IMR-90 (cell line): ENCODE results near the gene NRARP. TPM values are rescaled to one million over a fixed set of nuclear protein-coding genes. Genes with fewer than 3 reads are reported as not detected.

Source experiments
- ATAC-seq: fragments of 200-7000 bp; cut with Tn5 transposase; 2 replicates; pipeline ENCODE4 v1.9.1; 2020; ENCODE audit warnings: low read depth, mild to moderate bottlenecking, moderate library complexity
- BruUV-seq: library from RNA; stranded (reverse); fragments of 400-500 nt; replicated peaks from 2 replicates; lab custom pipeline; 2021; lab: Mats Ljungman, UMichigan
- CTCF ChIA-PET: fragments of 300-600 bp; formaldehyde crosslinking; extraction: SDS; loops from one replicate; lab custom pipeline; 2021; ENCODE audit warnings: antibody characterized with exemption; lab: Yijun Ruan, JAX
- POLR2A ChIA-PET: fragments of 300-600 bp; sonication (Branson Sonifier 250); formaldehyde crosslinking; loops from one replicate; lab custom pipeline; 2022; ENCODE audit warnings: antibody characterized with exemption; ENCODE audit not compliant: unreplicated experiment; lab: Charles Lee
- DNase-seq: peaks from one replicate; pipeline ENCODE4 v3.0.0; 2013
- H2AFZ ChIP-seq: replicated peaks from 2 replicates; pipeline ENCODE3; 2013; ENCODE audit warnings: low read length, mild to moderate bottlenecking; ENCODE audit not compliant: poor library complexity
- H2AK5ac ChIP-seq: 2 replicates; pipeline ENCODE4 v1.6.1; 2013; ENCODE audit warnings: low read depth, low read length, inconsistent platforms
- H2AK9ac ChIP-seq: replicated peaks from 2 replicates; pipeline ENCODE3; 2013; ENCODE audit warnings: mild to moderate bottlenecking, low read depth, low read length, moderate library complexity; ENCODE audit not compliant: poor library complexity
- H2BK120ac ChIP-seq: 2 replicates; pipeline ENCODE4 v1.6.1; 2013; ENCODE audit warnings: low read depth, low read length, inconsistent platforms
- H2BK15ac ChIP-seq: 3 replicates; pipeline ENCODE4 v1.6.1; 2013; ENCODE audit warnings: low read depth, low read length, inconsistent platforms
- H2BK20ac ChIP-seq: 2 replicates; pipeline ENCODE4 v1.6.1; 2013; ENCODE audit warnings: low read depth, mild to moderate bottlenecking, inconsistent platforms, low read length, moderate library complexity
- H2BK5ac ChIP-seq: 2 replicates; pipeline ENCODE4 v1.6.1; 2013; ENCODE audit warnings: mild to moderate bottlenecking, low read depth, low read length, inconsistent platforms; ENCODE audit not compliant: poor library complexity, severe bottlenecking
- H3K14ac ChIP-seq: replicated peaks from 2 replicates; pipeline ENCODE4 v1.6.1; 2013; ENCODE audit warnings: low read depth, low read length, inconsistent platforms
- H3K18ac ChIP-seq: 2 replicates; pipeline ENCODE4 v1.6.1; 2013; ENCODE audit warnings: low read depth, low read length, control low read depth
- H3K23ac ChIP-seq: 2 replicates; pipeline ENCODE4 v1.6.1; 2013; ENCODE audit warnings: low read depth, low read length, inconsistent platforms
- H3K27ac ChIP-seq: 2 replicates; pipeline ENCODE4 v1.5.1; 2013; ENCODE audit warnings: mild to moderate bottlenecking, control low read depth, low read length; ENCODE audit not compliant: insufficient read depth
- H3K27me3 ChIP-seq: 2 replicates; pipeline ENCODE4 v1.6.1; 2013; ENCODE audit warnings: low read length; ENCODE audit not compliant: control insufficient read depth, insufficient read depth
- H3K36me3 ChIP-seq: 2 replicates; pipeline ENCODE4 v1.6.1; 2013; ENCODE audit warnings: low read length, mixed read lengths; ENCODE audit not compliant: control insufficient read depth, insufficient read depth
- H3K4ac ChIP-seq: 2 replicates; pipeline ENCODE4 v1.6.1; 2013; ENCODE audit warnings: low read depth, low read length, inconsistent platforms
- H3K4me1 ChIP-seq: 2 replicates; pipeline ENCODE4 v1.6.1; 2013; ENCODE audit warnings: low read length, mixed read lengths; ENCODE audit not compliant: control insufficient read depth, insufficient read depth
- H3K4me2 ChIP-seq: 2 replicates; pipeline ENCODE4 v1.6.1; 2013; ENCODE audit warnings: low read depth, mild to moderate bottlenecking, control low read depth, low read length, moderate library complexity
- H3K4me3 ChIP-seq: 2 replicates; pipeline ENCODE4 v1.5.1; 2013; ENCODE audit warnings: low read depth, mild to moderate bottlenecking, control low read depth, low read length, moderate library complexity; ENCODE audit not compliant: insufficient read depth
- H3K56ac ChIP-seq: 2 replicates; pipeline ENCODE4 v1.6.1; 2013; ENCODE audit warnings: low read length, inconsistent platforms; ENCODE audit not compliant: insufficient read depth; ENCODE audit errors: extremely low read depth
- H3K79me1 ChIP-seq, 2 experiments: 2 replicates each; pipeline ENCODE4 v1.6.1; 2013; ENCODE audit warnings: low read length in 2 of 2, inconsistent platforms in 1 of 2, low read depth in 1 of 2
- H3K9ac ChIP-seq: 2 replicates; pipeline ENCODE4 v1.6.1; 2013; ENCODE audit warnings: low read depth, low read length, control low read depth
- H3K9me1 ChIP-seq: 2 replicates; pipeline ENCODE4 v1.6.1; 2013; ENCODE audit warnings: low read length, inconsistent platforms; ENCODE audit not compliant: insufficient read depth
- H3K9me3 ChIP-seq: 2 replicates; pipeline ENCODE4 v1.6.1; 2013; ENCODE audit warnings: low read length; ENCODE audit not compliant: control insufficient read depth, insufficient read depth
- H4K20me1 ChIP-seq: 2 replicates; pipeline ENCODE4 v1.6.1; 2013; ENCODE audit warnings: low read length, inconsistent platforms; ENCODE audit not compliant: insufficient read depth
- H4K5ac ChIP-seq: 2 replicates; pipeline ENCODE4 v1.6.1; 2013; ENCODE audit warnings: mild to moderate bottlenecking, low read depth, low read length, control low read depth
- H4K8ac ChIP-seq, 2 experiments: 2 replicates each; pipeline ENCODE4 v1.6.1; 2013; ENCODE audit warnings: low read depth in 2 of 2, low read length in 2 of 2, control low read depth in 1 of 2, inconsistent platforms in 1 of 2
- H4K91ac ChIP-seq: 2 replicates; pipeline ENCODE4 v1.6.1; 2013; ENCODE audit warnings: low read depth, low read length, inconsistent platforms; ENCODE audit not compliant: insufficient read depth
- CEBPB ChIP-seq: IDR thresholded peaks from 2 replicates; pipeline ENCODE4 v1.6.1; 2012; ENCODE audit warnings: low read depth, low read length, improper control_type of control experiment
- FOS ChIP-seq: fragments of 150-350 bp; IDR thresholded peaks from 2 replicates; pipeline ENCODE4 v1.6.1; 2016; ENCODE audit warnings: low read depth, low read length
- MAZ ChIP-seq: IDR thresholded peaks from 2 replicates; pipeline ENCODE4 v1.6.1; 2012; ENCODE audit warnings: low read depth, mild to moderate bottlenecking, low read length, improper control_type of control experiment, moderate library complexity, borderline replicate concordance
- RCOR1 ChIP-seq: IDR thresholded peaks from 2 replicates; pipeline ENCODE4 v1.6.1; 2012; ENCODE audit warnings: mild to moderate bottlenecking, low read length, improper control_type of control experiment; ENCODE audit not compliant: insufficient replicate concordance
- USF2 ChIP-seq: fragments of 150-350 bp; IDR thresholded peaks from 2 replicates; pipeline ENCODE4 v1.6.1; 2017; ENCODE audit warnings: mild to moderate bottlenecking, antibody characterized with exemption, low read length, low read depth
- WGBS, 2 experiments: methylation state at CpG; one replicate each; pipeline versions ENCODE4 v1.1.5 to v1.1.7; 2013; ENCODE audit warnings: missing lambda C conversion rate in 2 of 2; ENCODE audit not compliant: insufficient read length in 1 of 2; ENCODE audit errors: extremely low coverage in 2 of 2; 5-methylcytosine and 5-hydroxymethylcytosine counted together
- dilution Hi-C: fragments of 300-500 bp; cut with HindIII; formaldehyde crosslinking; loops from one replicate; pipeline ENCODE4 v1.14.3; 2018; ENCODE audit warnings: low sequenced_read_pairs; ENCODE audit not compliant: unreplicated experiment
- in situ Hi-C: fragments of 300-500 bp; cut with MboI; formaldehyde crosslinking; loops from 3 replicates; pipeline ENCODE4 v1.14.3; 2019; ENCODE audit warnings: low sequenced_read_pairs, inconsistent platforms, mixed read lengths
- intact Hi-C: fragments of 100-400 bp; cut with micrococcal nuclease; formaldehyde crosslinking; loops from 2 replicates; pipeline ENCODE4 v1.10.0; 2022
- polyA plus RNA-seq, 3 experiments: library from polyadenylated mRNA; depleted of rRNA; stranded (reverse); fragments of >200 nt; gene quantifications; 2 replicates each; pipeline ENCODE4 v1.2.3, GENCODE V29; 2012; ENCODE audit warnings: low replicate concordance in 1 of 3
- total RNA-seq: library from RNA; depleted of rRNA; stranded (reverse); fragments of >200 nt; gene quantifications from 2 replicates; pipeline ENCODE4 v1.2.3, GENCODE V29; 2012

Gene NRARP
- total and polyA plus RNA-seq, 2 of the 4 experiments (the other 2 are of a cell fraction): 0.15 TPM; not detected in 1

GRCh38 chr9:137331929-137332328 is 29.9 kb upstream of the NRARP start:
- Histone ChIP-seq H3K4ac (no peak overlapping the region), H3K4me2 (no peak overlapping the region), H3K79me1 (no peaks in the 10 kb centered on the region), H3K27ac (no peak overlapping the region), H3K9me1 (no peaks in the 10 kb centered on the region), H3K36me3 (no peaks in the 10 kb centered on the region), H3K23ac (no peak overlapping the region), H2AK9ac (no peak overlapping the region), H2BK20ac (no peak overlapping the region), H3K18ac (no peak overlapping the region), H4K91ac (no peak overlapping the region), H4K20me1 (no peaks in the 10 kb centered on the region), H2AK5ac (no peak overlapping the region), H3K9ac (no peak overlapping the region), H4K8ac (no peak overlapping the region), H3K4me1 (no peaks in the 10 kb centered on the region), H3K4me3 (no peak overlapping the region), H2BK15ac (no peak overlapping the region), H2BK5ac (no peak overlapping the region), H2AFZ (no peak overlapping the region), H3K9me3 (peaks cover 4% of the 10 kb centered on the region; the same call in 1 of the 2 replicates), H2BK120ac (no peak overlapping the region), H3K56ac (no peak overlapping the region), H3K27me3 (no peaks in the 10 kb centered on the region), H3K14ac (no peak overlapping the region), H4K5ac (no peak overlapping the region)
- ATAC-seq (no peak), DNase-seq (no peak)
- no CpG with 5 or more reads among the region's 9 CpGs for WGBS, 2 experiments
- TF ChIP-seq MAZ (no peak), USF2 (no peak), FOS (no peak), RCOR1 (no peak), CEBPB (peak; percentile 64)
- POLR2A ChIA-PET: no interaction called here
- CTCF ChIA-PET: no interaction called here
- in situ Hi-C loops (no loop called here), dilution Hi-C loops (no loop called here), intact Hi-C loops (no loop called here)
- BruUV-seq: no TSS peak
